Measurements from ENCODE around the gene TNFRSF13B.
"Not testable (repeated sequence)": the region's sequence is repeated elsewhere in the genome, so short reads cannot be mapped to it uniquely, and the experiment has no call there.

The TNFRSF13B gene

DNA sequence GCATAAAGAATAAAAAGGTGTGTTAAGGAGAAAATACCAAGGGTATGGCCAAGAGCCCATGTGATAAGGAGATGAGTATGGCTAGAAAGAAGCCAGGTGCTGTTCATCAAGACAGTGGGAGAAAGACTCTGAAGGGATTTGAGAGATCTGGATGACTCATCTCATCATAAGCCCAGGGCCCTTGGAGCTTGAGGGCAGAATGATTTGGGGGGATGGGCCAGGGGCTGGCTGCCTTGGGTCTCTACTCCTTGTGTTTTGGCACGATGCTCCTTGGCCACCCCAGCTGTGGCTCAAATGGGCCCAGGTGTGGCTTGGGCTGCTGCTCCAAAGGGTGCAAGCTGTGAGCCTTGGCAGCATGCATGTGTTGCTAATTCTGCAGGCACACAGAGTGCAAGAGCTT, 14.5 kb upstream of the TNFRSF13B start:
- DNase-seq, result no peak

DNA sequence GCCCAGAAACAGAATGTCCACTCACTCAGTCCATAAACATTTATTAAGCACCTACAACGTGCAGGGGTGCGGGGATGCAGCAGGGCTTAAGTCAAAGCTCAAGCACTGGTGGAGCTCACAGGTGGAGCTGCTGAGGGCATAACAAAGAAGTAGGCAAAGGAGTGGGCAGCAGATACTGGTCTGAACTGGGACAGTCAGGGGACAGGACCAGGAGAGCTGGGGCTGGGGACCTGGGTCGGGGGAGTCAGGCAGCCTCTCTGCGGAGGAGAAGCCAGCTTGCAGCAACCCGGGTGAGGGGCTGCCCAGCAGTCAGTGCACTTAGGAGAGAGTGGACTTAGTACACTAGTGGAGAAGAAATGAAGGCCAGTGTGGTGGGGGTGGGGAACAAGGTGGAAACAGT, 10.0 kb upstream of the TNFRSF13B start:
- no peak for DNase-seq

DNA sequence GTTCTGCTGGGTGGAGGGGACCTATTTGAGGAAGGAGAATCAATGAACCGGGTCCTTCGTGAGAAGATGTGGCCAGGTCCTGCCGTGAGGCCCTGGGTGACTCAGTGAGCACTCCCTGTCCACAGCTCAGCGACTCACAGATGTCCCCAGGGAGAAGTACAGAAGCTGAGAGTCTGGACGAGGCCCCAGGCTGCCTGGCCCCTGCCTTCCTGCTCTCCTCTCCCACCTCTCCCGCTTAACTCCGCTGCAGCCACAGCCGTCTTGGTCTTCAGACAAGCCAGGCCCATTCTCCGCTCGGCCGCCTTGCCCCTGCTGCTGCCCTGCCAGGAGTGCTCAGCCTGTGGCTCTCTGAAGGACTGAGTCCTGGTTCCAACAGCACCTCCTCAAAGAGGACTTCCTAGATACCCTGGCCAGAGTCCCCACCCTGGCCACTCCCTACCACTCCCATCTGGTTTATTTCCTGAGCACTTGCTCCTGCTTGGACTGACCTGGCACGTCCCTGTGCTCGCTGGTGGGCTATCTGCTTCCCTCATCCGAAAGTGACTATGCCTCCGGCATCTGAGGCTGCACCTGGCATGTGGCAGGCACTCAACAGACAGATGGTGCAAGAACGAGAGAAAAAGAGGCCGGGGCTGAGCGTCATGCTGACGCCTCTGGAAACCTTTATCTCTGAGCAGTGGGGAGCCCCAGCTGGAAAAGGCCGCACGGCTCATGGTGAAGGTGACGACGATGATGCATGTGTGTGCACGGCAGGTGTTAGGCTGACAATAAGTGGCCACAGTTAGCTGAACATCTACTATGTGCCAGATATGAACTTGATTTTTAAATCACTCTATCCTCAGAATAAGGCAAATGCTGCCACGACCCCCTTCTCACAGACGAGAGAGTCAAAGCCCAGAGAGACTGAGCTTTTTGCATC, 9.2 kb upstream of the TNFRSF13B start:
- DNase-seq, result no peak

DNA sequence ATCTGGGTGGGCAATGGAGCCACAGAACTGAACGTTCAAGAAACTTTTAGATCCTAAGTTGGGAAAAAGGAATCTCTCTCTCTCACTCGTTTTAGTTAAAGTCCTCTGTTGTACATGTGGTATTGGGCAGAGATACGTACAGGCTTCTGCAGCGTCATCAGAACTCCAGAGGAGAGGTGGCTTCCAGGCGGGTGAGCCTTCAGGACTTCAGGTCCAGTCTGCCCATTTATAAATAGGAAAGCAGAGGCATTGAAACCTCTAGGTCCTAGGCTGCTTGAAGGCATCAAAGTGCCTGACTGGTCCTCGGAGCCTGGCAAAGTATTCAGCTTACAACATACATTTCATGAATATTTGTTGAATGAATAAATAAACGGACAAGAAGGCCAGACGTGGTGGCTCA, 8.1 kb upstream of the TNFRSF13B start:
- DNase-seq, result no peak

DNA sequence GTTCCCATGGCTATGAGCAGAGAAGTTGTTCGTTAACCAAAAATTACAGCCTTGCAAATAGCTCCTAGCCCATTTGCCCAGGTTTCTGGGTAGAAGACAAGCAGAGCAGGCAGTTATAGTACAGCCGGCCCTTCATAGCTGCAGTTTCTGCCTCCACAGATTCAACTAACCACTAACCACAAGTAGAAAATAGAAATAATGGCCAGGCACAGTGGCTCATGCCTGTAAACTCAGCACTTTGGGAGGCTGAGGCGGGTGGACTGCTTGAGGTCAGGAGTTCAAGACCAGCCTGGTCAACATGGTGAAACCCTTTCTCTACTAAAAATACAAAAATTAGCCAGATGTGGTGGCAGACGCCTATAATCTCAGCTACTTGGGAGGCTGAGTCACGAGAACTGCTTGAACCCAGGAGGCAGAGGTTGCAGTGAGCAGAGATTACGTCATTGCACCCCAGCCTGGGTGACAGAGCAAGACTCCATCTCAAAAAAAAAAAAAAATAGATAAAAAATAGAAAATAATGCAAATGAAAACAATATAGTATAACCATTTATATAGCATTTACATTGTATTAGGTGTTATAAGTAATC, 7.4 kb upstream of the TNFRSF13B start:
- DNase-seq, result not testable (repeated sequence)

DNA sequence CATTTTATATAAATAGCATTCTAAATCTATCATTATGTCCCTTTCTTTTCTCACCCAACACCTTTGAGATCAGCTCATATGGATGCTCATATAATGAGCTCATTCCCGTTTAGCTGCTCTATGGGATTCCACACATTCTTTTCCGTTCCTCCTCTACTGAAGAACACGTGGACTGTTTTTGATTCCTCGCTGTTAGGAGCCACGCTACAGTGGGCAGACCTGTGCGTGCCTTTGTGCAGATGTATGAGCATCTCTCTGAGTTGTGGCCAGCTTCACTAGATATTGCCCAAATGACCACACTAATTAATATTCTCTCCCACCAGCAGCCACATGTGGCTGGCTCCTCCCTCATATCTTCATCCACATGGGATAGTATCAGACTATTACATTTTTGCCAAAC, 6.0 kb upstream of the TNFRSF13B start:
- no peak for DNase-seq

DNA sequence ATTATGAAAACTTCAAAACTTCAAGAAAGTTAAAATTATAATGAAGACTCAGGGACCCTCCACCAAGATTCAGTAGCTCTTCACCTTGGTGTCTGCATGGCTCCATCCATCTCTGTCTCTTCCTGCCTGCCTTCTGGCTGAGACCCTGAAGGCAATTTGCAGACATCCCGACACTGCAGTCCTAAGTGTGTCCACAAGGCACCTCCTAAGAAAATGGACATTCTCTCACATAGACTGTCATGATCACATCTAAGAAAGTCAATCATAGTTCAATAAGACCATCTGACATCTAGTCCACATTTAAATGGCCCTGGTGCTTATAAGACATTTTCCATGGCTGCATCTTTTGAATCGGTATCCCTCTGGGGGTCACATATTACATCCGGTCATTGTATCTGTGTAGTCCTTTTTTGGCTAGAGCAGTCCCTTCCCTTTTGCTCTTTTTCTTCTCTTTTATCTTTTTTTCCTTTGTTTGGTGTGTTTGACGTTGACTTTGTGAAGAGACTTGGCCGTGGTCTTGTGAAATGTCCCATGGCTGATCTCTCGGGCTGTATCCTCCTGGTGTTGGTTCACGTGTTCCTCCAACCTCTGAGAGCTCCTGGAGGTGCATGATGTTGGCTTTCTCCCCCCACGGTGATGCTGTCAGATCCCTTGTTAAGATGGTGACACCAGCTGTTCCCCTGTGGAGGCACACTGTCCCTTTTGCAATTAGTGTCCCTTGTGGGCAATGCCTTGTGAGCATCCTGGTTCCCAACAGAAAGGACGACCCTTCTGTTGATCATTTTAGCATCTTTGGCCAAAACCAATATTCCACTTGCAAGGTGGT, 5.0 kb upstream of the TNFRSF13B start:
- DNase-seq, result no peak

DNA sequence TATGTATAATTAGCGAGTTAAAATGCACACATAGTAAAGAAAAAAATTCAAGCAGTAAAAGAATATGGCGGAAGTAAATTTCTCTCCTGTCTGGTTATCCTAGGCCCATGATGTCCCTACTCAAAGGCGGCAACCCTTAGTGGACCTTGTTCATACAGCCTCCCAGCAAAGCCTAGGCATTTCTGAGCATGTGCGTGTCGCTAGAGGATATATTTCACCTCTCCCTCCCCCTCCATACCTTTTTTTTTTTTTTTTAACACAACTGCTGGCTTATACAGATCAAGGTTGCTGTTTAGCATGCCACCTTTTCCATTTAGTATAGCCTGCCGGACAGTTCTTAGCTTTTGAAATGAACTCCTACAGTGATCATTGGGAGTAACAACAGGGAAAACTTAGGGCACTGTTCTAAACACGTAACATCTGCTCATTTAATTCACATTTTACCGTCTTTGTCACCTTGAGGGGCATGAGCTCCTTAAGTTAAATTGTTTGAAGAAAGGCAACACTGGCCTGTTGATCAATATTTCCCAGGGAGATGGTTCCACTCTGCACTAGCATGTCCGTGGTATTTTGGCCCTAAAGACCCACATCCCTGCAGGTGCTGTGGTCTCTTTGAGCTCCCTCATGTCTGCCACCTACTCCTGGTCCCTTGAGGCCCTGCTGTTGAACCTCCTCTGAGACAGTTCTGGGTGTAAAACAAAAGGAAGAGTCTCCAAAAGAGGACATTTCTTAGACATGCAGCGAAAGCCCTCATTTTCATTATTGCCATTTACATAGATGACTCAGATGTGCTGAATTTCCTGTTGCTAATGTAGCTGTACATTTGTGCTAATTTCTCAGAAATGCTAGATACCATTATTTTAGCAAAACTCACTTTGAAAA, 4.1 kb upstream of the TNFRSF13B start:
- no peak for DNase-seq

DNA sequence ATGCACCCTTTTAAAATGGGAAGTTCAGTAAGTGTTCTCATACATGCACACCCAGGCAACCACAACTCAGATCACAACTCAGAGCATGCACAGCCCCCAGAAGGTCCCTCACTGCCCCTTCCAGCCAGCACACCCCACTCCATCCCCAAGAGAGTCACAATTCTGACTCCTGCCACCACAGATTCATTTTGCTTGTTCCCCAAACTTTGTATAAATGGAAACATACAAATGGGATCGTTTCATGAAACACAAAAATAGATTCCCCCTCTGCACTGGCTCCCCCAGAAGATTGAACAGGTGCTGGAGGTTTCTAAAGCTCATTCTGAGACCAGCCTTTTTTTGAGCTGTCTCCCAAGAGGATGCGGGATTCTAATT, 3.3 kb upstream of the TNFRSF13B start:
- no peak for DNase-seq

DNA sequence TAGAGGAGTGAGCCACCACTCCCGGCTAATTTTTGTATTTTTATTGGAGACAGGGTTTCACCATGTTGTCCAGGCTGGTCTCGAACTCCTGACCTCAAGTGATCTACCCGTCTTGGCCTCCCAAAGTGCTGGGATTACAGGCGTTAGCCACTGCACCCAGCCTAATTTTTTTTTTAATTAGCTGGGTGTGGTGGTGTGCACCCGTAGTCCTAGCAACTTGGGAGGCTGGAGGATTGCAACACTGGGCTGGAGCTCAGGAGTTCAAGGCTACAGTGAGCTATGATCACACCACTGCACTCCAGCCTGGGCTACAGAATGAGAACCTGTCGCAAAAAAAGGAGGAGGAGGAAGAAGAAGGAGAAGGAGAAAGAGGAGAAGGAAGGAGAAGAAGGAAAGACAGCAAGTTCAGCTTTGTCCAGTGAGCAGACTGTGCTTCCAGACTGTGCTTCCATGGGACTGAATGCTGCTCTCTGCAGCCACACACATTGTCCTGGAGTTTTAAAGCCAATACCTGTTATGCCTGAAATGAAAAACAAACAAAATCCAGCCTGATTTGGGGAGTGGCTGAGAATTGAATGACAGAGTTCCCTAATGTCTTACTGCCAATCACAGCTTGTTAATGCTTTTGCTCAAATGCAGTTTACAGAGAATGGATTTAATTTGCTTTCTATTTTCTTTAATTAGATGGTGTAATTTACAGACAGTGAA, 2.8 kb upstream of the TNFRSF13B start:
- no peak for DNase-seq

DNA sequence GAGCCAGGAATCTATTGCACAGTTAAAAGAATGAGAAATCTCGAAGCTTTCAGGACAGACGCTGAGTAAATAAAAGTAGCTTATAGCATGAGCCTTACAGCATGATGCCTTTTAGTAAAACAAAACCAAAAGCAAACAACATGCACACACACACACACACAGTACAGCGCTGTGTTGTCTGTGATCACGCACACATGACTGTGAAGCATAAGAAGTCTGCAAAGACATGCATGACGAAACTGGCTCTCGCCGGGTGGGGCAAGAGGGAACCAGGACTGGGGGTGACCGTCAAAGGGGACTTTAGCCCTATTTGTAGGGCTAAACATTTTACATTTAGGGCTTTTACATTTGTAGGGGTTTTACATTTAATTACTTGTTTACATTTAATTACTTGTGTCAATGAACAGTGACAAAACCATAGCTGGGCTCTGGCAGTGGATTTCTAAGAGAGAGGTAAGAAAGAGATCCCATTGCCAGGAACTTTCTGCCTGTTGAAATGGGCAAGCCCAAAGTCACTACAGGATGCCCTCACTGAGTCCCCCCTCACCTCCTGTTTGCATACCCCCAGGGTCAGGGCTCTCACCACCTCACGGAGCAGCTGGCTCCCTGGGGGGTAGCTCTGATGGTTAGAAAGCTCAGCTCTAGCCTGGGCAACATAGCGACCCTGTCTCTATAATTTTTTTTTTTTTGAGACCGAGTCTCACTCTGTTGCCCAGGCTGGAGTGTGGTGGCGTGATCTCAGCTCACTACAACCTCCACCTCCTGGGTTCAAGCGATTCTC, 2.0 kb upstream of the TNFRSF13B start:
- no peak for DNase-seq

DNA sequence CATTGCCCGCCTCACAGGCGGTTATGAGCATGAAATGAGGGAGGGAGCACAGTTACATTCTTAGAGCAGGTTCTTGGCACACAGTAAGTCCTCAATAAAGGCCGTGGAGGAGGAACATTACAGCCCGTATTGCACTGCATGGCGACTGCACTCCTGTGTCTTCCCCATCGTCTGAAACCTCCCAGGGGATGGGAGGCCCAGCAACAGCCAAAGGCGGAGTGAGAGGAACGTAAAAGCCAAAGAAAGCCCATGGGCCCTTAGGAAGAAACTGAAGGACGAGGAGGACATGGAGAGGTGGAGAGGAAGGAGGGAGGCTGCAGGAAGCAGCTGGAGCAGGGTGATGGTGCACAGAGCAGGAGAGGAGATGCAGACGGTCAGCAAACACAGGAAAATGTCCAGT, 1.1 kb upstream of the TNFRSF13B start:
- DNase-seq, result not testable (repeated sequence)

DNA sequence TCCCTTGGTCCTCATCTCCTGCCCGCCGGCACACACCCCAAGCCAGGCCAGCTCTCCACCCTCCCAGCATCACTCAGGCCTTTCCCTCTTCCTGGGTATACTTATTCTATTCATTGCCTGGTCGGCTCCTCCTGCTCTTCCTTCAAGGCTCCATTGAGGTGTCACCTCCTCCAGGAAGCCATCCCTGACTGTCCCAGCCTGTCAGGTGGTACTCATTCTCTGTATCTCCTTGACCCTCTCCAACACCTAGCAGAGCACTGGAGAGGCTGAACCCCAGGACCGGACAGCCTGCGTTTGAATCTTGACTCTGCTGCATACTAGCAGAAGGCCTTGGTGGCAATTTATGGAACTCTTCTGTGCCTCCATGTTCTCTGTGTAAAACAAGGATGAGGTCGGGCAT, 428 bp upstream of the TNFRSF13B start:
- no peak for DNase-seq

DNA sequence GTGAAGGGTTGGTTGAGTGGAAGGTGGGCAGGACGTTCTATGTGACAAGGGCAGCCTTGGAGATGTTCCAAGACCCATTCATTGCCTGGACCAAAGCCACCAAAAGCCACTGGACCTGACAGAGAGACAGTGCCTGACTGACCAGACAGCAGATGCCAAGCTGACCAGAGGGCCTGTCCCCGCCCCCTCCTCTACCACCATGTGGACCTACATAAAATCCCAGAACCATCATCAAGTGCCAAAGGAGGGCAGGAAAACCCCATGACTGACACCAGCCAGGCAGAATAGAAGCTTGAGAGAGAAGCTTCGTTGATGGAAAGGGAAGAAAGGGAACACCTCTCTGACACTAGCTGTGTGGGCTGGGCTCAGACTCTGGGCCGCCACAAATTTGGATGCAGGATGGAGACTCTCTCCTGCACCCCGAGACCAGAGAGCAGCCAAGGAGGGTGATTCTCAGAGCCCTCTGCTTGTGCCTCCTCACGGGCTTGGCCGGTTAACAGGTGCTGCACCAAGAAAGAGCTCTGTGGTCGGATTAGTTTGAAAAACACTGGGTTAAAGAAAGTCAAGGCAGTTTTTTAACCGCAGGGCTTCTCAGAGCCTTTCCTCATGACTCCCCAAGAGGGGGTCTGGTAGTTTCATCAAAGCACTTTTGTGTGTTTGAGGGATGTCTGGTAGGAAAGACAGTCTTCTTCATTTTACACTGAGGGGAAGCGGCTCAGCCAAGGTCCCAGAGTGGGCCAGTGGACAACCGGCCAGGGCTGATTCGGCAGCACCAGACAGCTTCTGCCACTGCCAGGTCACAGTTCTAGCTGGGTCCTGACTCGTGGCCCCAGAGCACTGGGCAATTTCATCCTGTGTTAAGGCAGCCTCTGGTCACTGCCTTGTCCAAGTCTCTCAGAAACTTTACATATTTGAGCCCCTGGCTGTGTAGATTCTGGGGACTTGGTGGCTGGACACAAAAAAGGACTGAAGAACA, 1.7 kb downstream of the TNFRSF13B start:
- DNase-seq, result no peak

DNA sequence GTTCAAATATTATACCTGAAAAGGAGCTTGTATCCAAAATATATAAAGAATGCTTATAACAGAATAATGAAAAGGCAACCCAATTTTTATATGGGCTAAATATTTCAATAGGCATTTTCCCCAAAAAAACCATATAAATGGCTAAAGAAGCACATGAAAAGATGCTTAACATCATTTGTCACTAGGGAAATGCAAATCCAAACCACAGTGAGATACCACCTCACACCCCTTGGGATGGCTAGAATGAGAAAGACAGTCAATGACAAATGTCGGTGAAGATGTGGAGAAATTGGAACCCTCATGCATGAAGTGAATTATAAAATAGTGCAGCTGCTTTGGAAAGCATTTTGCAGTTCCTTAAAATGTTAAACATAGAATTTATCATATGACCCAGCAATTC, 3.1 kb downstream of the TNFRSF13B start:
- no peak for DNase-seq

DNA sequence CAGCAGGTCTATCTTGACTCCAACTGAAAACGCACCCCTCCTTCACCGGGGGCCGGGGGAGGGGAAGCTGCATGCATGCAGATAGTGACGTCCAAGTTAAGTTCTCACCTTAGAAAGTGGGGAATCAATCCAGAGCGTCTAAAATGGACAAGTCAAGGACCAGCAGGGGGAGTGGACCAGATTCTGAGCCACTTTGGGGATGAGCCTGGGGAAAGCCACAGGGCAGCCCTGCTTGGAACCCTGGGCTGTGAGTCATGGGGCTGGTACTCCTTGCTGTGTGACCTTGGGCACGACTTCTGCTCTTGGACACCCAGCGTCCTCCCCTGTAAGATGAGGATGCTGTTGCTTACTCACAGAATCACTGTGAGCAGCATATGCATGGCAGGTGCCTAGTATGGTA, 9.1 kb downstream of the TNFRSF13B start:
- DNase-seq, result no peak

DNA sequence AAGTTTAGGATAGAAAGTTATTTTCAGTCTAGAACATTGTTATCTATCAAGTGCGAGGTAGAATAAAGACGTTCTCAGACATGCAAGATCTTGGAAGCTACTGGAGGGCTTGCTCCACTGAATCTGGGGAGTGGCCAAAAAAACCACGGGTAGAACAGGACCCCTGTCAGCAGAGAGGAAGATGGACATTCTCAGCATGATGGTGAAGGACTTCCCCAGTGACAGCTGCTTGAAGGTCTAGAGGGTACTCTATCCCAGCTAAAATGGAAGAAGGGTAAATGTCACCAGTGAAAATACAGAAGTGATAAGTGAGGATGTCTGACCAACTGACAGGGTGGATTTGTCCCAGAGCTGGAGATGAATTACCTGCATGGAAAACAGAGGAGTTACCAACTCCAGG, 10.1 kb downstream of the TNFRSF13B start:
- no peak for DNase-seq

DNA sequence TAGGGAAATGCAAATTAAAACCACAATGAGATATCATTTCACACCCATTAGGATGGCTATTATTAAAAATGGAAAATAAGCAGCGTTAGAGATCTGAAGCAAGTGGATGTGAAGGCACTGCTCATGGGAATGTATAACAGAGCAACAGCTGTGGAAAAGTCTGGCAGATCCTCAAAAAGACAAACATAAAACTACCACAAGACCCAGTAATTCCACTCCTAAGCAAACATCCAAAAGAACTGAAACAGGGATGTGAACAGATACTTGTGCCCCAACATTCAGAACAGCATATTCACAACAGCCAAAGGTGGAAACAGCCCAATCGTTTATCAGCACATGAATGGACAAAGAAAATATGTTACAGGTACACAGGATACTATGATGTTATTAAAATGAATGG, 10.9 kb downstream of the TNFRSF13B start:
- DNase-seq, result not testable (repeated sequence)

DNA sequence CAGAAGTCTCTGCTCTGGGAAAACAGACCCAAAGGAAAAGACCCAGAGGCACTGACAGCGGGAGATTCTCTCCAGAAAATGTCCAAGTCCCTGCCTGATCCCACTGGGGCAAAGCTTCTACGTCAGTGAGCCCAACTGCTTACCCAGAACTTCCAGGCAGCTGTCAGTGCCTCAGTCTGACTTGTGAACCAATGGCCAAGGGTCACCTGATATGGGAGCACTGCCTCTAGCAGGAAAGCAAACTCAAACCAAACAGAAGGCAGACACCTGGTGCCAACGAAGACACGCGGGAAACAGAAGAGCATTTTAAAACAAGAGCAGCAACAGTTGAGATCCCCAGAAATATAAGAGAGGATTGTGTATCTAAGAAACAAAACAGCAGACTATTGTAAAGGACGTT, 16.9 kb downstream of the TNFRSF13B start:
- not testable (repeated sequence) for DNase-seq

DNA sequence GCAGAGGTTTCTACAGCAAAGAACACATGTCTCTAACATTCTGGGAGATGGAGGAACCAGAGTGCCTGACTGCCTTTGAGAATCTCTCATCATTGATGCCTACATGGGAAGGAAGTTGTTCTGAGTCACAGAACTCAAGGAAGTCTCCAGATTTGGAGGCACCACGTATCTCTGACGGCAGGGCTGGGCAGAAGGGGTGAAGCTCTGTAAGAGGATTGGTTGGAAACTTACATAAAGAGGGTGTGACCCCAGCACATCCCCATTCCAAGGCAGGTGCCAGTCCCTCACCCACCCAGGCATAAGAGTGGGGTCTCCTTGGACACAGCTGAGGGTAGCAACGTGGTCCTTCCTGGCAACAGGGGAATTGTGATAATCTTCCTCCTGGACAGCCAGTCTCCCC, 17.4 kb downstream of the TNFRSF13B start:
- DNase-seq, result no peak
